ENCODE results near the gene DIO3. TPM values are rescaled to one million over a fixed set of nuclear protein-coding genes. Genes with fewer than 3 reads are reported as not detected.

Gene DIO3
- total and polyA plus RNA-seq, 8 donors: 0.29 to 3.4 (median 1.5) TPM; not detected in 2

DNA sequence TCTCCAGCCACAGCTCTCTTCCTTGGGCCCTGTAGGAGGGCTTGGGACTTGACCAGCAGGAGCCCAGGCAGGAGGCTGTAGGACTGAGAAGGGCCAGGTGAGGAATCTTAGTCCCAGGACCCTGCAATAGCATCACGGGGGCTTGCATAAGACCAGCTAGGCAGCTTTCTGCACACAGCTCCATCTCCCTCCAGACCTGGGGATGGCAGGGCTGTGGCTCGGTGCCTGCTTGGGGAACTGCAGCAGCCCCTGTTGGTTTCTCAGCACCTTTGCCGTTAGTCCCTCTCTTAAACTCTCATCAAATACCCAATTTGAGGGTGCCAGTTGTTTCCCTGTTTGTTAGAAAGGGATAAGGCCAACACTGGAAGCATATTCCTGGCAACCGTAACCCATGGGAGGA lies 14.3 kb downstream of the DIO3 start:
- Histone ChIP-seq H3K9me3 (peaks cover 0 to 5% (median 2%) of the 10 kb centered on the region in 4 donors), H3K4me3 (no peak overlapping the region), H3K4me1 (no peaks in the 10 kb centered on the region), H3K27ac (no peak overlapping the region), H3K27me3 (peaks cover 0 to 25% (median 3%) of the 10 kb centered on the region in 3 donors), H3K36me3 (no peaks in the 10 kb centered on the region)
- TF ChIP-seq, protein P1, sequence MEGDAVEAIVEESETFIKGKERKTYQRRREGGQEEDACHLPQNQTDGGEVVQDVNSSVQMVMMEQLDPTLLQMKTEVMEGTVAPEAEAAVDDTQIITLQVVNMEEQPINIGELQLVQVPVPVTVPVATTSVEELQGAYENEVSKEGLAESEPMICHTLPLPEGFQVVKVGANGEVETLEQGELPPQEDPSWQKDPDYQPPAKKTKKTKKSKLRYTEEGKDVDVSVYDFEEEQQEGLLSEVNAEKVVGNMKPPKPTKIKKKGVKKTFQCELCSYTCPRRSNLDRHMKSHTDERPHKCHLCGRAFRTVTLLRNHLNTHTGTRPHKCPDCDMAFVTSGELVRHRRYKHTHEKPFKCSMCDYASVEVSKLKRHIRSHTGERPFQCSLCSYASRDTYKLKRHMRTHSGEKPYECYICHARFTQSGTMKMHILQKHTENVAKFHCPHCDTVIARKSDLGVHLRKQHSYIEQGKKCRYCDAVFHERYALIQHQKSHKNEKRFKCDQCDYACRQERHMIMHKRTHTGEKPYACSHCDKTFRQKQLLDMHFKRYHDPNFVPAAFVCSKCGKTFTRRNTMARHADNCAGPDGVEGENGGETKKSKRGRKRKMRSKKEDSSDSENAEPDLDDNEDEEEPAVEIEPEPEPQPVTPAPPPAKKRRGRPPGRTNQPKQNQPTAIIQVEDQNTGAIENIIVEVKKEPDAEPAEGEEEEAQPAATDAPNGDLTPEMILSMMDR (IDR thresholded peaks at IDR 0.05): no peak
- TF ChIP-seq POLR2AphosphoS5 (IDR thresholded peaks at IDR 0.05) (no peak), POLR2A (IDR thresholded peaks at IDR 0.05) (no peak), EP300 (IDR thresholded peaks at IDR 0.05) (no peak)
- no peak for DNase-seq
- intact Hi-C loops (cut with DNase I; ENCODE audit: low total_unique reads): no loop called here
- WGBS, 5 donors: 54 to 77% (median 65%) methylated on average over 3 to 4 of the region's 4 CpGs

GRCh38 chr14:101577221-101577909 lies 16.1 kb downstream of the DIO3 start:
- peaks cover 0 to 36% (median 3%) of the 10 kb centered on the region in 3 donors for H3K27me3 ChIP-seq
- 76 to 87% (median 83%) methylated on average over 10 of the region's 10 CpGs for WGBS, 5 donors
- DNase-seq: no peak
- H3K9me3 ChIP-seq: peaks cover 0 to 5% (median 2%) of the 10 kb centered on the region in 4 donors
- intact Hi-C loops (cut with DNase I; ENCODE audit: low total_unique reads): no loop called here
- no peak overlapping the region for H3K27ac ChIP-seq
- no peak overlapping the region for H3K4me3 ChIP-seq
- no peaks in the 10 kb centered on the region for H3K4me1 ChIP-seq
- TF ChIP-seq POLR2AphosphoS5 (IDR thresholded peaks at IDR 0.05): no peak
- no peak for TF ChIP-seq EP300 (IDR thresholded peaks at IDR 0.05)
- TF ChIP-seq, protein P1 (IDR thresholded peaks at IDR 0.05): no peak
- no peak for TF ChIP-seq POLR2A (IDR thresholded peaks at IDR 0.05)
- H3K36me3 ChIP-seq: no peaks in the 10 kb centered on the region

DNA sequence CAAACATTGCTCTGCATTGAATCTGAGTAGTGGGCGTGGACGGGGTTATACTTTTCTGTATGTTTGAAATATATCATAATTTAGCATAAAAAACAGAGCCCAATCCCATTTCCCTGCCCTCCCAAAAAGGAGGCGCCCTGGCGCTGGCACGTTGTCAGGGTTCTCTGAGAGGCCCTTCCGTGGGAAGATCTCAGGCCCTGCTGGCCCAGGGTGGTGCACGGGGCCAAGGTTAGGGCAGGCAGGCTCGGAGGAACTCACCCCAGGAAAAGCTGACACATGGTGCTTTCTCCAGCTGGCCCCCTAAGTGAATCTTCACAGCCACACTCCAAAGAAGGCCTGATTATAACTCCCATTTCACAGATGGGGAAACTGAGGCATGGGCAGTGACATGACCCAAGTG lies 17.2 kb downstream of the DIO3 start:
- no peaks in the 10 kb centered on the region for H3K4me1 ChIP-seq
- WGBS, 5 donors: 57 to 79% (median 63%) methylated on average over 7 to 8 of the region's 8 CpGs
- H3K9me3 ChIP-seq: peaks cover 0 to 2% (median under 1%) of the 10 kb centered on the region in 4 donors
- no peaks in the 10 kb centered on the region for H3K36me3 ChIP-seq
- TF ChIP-seq POLR2A (IDR thresholded peaks at IDR 0.05): no peak
- no peak for TF ChIP-seq EP300 (IDR thresholded peaks at IDR 0.05)
- TF ChIP-seq POLR2AphosphoS5 (IDR thresholded peaks at IDR 0.05): no peak
- TF ChIP-seq, protein P1 (IDR thresholded peaks at IDR 0.05): no peak
- no peak overlapping the region for H3K27ac ChIP-seq
- no peak overlapping the region for H3K4me3 ChIP-seq
- intact Hi-C loops (cut with DNase I; ENCODE audit: low total_unique reads): no loop called here
- no peak for DNase-seq
- peaks cover 0 to 29% (median 3%) of the 10 kb centered on the region in 3 donors for H3K27me3 ChIP-seq

GRCh38 chr14:101579372-101580080 lies 18.2 kb downstream of the DIO3 start:
- Histone ChIP-seq H3K4me1 (no peaks in the 10 kb centered on the region), H3K36me3 (no peaks in the 10 kb centered on the region), H3K27me3 (peaks cover 0 to 39% (median 3%) of the 10 kb centered on the region in 3 donors), H3K9me3 (no peaks in the 10 kb centered on the region), H3K4me3 (no peak overlapping the region), H3K27ac (no peak overlapping the region)
- intact Hi-C loops (cut with DNase I; ENCODE audit: low total_unique reads): no loop called here
- DNase-seq: no peak
- 81 to 87% (median 82%) methylated on average over 10 to 11 of the region's 11 CpGs for WGBS, 5 donors
- TF ChIP-seq, protein P1 (IDR thresholded peaks at IDR 0.05): no peak
- TF ChIP-seq POLR2A (IDR thresholded peaks at IDR 0.05) (no peak), POLR2AphosphoS5 (IDR thresholded peaks at IDR 0.05) (no peak), EP300 (IDR thresholded peaks at IDR 0.05) (no peak)
